Endodermal cell (in vitro differentiated cells): Measurements from ENCODE around the gene CDK4. TPM values are rescaled to one million over a fixed set of nuclear protein-coding genes. Genes with fewer than 3 reads are reported as not detected.

Source experiments
- DNase-seq: peaks from one replicate; pipeline ENCODE4 v3.0.0-alpha.2; 2017
- H3K27ac ChIP-seq: 2 replicates; pipeline ENCODE4 v1.5.1; 2013; ENCODE audit warnings: mild to moderate bottlenecking, low read depth, low read length, moderate library complexity
- H3K27me3 ChIP-seq: 2 replicates; pipeline ENCODE4 v1.6.1; 2013; ENCODE audit warnings: mild to moderate bottlenecking, low read length, moderate library complexity; ENCODE audit not compliant: insufficient read depth, control insufficient read depth, poor library complexity, severe bottlenecking
- H3K36me3 ChIP-seq: 2 replicates; pipeline ENCODE4 v1.7.0; 2013; ENCODE audit warnings: mild to moderate bottlenecking, low read length, moderate library complexity; ENCODE audit not compliant: control insufficient read depth, insufficient read depth
- H3K4me1 ChIP-seq: one replicate; pipeline ENCODE4 v1.7.0; 2013; ENCODE audit warnings: low read length; ENCODE audit not compliant: control insufficient read depth, insufficient read depth
- H3K4me3 ChIP-seq: 2 replicates; pipeline ENCODE4 v1.5.1; 2013; ENCODE audit warnings: mild to moderate bottlenecking, low read length, moderate library complexity
- H3K9ac ChIP-seq: 2 replicates; pipeline ENCODE4 v1.6.1; 2013; ENCODE audit warnings: mild to moderate bottlenecking, low read length, moderate library complexity; ENCODE audit not compliant: poor library complexity, severe bottlenecking; ENCODE audit errors: extremely low read depth
- H3K9me3 ChIP-seq: 2 replicates; pipeline ENCODE4 v1.6.1; 2013; ENCODE audit warnings: mild to moderate bottlenecking, low read length, moderate library complexity; ENCODE audit not compliant: control insufficient read depth
- H3K27ac Mint-ChIP-seq: 2 replicates; pipeline ENCODE4 v1.8.0; 2020; ENCODE audit warnings: mixed read lengths
- H3K27me3 Mint-ChIP-seq: 2 replicates; pipeline ENCODE4 v1.8.0; 2021; ENCODE audit warnings: mild to moderate bottlenecking, mixed read lengths; ENCODE audit not compliant: insufficient read depth
- H3K36me3 Mint-ChIP-seq: 2 replicates; pipeline ENCODE4 v1.8.0; 2020; ENCODE audit warnings: low read depth, mixed read lengths
- H3K4me1 Mint-ChIP-seq: 2 replicates; pipeline ENCODE4 v1.8.0; 2020; ENCODE audit warnings: mixed read lengths
- H3K4me3 Mint-ChIP-seq: 2 replicates; pipeline ENCODE4 v1.8.0; 2020; ENCODE audit warnings: mild to moderate bottlenecking, moderate library complexity, mixed read lengths
- H3K9me3 Mint-ChIP-seq: 2 replicates; pipeline ENCODE4 v1.8.0; 2020; ENCODE audit warnings: mild to moderate bottlenecking, mixed read lengths
- CTCF ChIP-seq: fragments of 200-600 bp; sonication (generic); conservative IDR thresholded peaks from 2 replicates; pipeline ENCODE4 v1.5.0; 2021; ENCODE audit warnings: antibody characterized with exemption, mild to moderate bottlenecking
- WGBS, 2 experiments: methylation state at CpG; one replicate each; pipeline versions ENCODE4 v1.1.5 to v1.1.7; 2013; ENCODE audit warnings: missing lambda C conversion rate in 2 of 2, mixed read lengths in 1 of 2; ENCODE audit not compliant: insufficient coverage in 1 of 2, insufficient read length in 1 of 2; 5-methylcytosine and 5-hydroxymethylcytosine counted together
- total RNA-seq, 2 donors: library from RNA; stranded (reverse); fragmentation: NEBNext Ultra II Directional in 1 of 2; extraction: Animal tissue kit (Norgen Biotek cat#: 25700) in 1 of 2; gene quantifications; 2 replicates in 1 of 2; 3 replicates in 1 of 2; pipeline ENCODE4 v1.2.1, GENCODE V29; 2021

CDK4 gene
- total RNA-seq, 2 donors from 2014 or later = 144 to 186 TPM

- peaks cover 87% of the 10 kb centered on the region for H3K27me3 ChIP-seq
- no peak overlapping the region for H3K27ac ChIP-seq
- Mint-ChIP-seq H3K27me3 (peaks cover 86% of the 10 kb centered on the region), H3K4me3 (peak overlapping the region; percentile 59), H3K4me1 (peaks cover 4% of the 10 kb centered on the region), H3K9me3 (peaks cover 2% of the 10 kb centered on the region), H3K36me3 (peaks cover 9% of the 10 kb centered on the region), H3K27ac (no peak overlapping the region)
- peaks cover 4% of the 10 kb centered on the region for H3K36me3 ChIP-seq
- peak; percentile 89 for TF ChIP-seq CTCF
- no peaks in the 10 kb centered on the region for H3K4me1 ChIP-seq
- H3K4me3 ChIP-seq = peak overlapping the region; percentile 60
- 2 to 3% methylated on average over 10 to 79 of the region's 79 CpGs for WGBS, 2 experiments
- no peak overlapping the region for H3K9ac ChIP-seq
- peak; percentile 97 for DNase-seq
- no peaks in the 10 kb centered on the region for H3K9me3 ChIP-seq
These were observed 25.8 kb downstream of the CDK4 start for GRCh38 chr12:57726151-57726883.

- H3K27me3 ChIP-seq = peaks cover 81% of the 10 kb centered on the region
- peaks cover 8% of the 10 kb centered on the region for H3K36me3 ChIP-seq
- WGBS, 2 experiments = 5% methylated on average over 10 of the region's 10 CpGs; no CpG with 5 or more reads in 1 of the 2 experiments
- H3K27ac ChIP-seq = no peak overlapping the region
- no peaks in the 10 kb centered on the region for H3K4me1 ChIP-seq
- Mint-ChIP-seq H3K36me3 (peaks cover 14% of the 10 kb centered on the region), H3K27ac (no peak overlapping the region), H3K27me3 (peaks cover 81% of the 10 kb centered on the region), H3K4me3 (peak overlapping the region; percentile 59), H3K4me1 (peaks cover 4% of the 10 kb centered on the region), H3K9me3 (peaks cover 2% of the 10 kb centered on the region)
- H3K4me3 ChIP-seq = no peak overlapping the region
- no peak overlapping the region for H3K9ac ChIP-seq
- no peak for DNase-seq
- no peak for TF ChIP-seq CTCF
- no peaks in the 10 kb centered on the region for H3K9me3 ChIP-seq
These were observed 26.3 kb downstream of the CDK4 start for GRCh38 chr12:57725851-57726150.

- 56 to 100% methylated on average over 1 to 5 of the region's 11 CpGs for WGBS, 2 experiments
- Mint-ChIP-seq H3K27me3 (peaks cover 74% of the 10 kb centered on the region), H3K36me3 (peaks cover 20% of the 10 kb centered on the region), H3K4me1 (peaks cover 4% of the 10 kb centered on the region), H3K27ac (no peak overlapping the region), H3K9me3 (peaks cover 2% of the 10 kb centered on the region), H3K4me3 (no peak overlapping the region)
- peak; percentile 42 for DNase-seq
- H3K27me3 ChIP-seq = peaks cover 75% of the 10 kb centered on the region
- no peak overlapping the region for H3K4me3 ChIP-seq
- H3K36me3 ChIP-seq = peaks cover 8% of the 10 kb centered on the region
- H3K9ac ChIP-seq = no peak overlapping the region
- no peaks in the 10 kb centered on the region for H3K9me3 ChIP-seq
- TF ChIP-seq CTCF = no peak
- H3K27ac ChIP-seq = no peak overlapping the region
- H3K4me1 ChIP-seq = no peaks in the 10 kb centered on the region
These were observed 27.0 kb downstream of the CDK4 start for GRCh38 chr12:57724936-57725740.
